ENCODE measurements around the gene FERMT3.

FERMT3 gene

GRCh38 chr11:64249563-64250414 lies 43.3 kb downstream of the FERMT3 start:
- no peak for DNase-seq (ENCODE audit: low read depth)

- DNase-seq (ENCODE audit: low read depth) = no peak
These were observed 44.0 kb downstream of the FERMT3 start for GRCh38 chr11:64250415-64251015.

- DNase-seq (ENCODE audit: low read depth) = peak; percentile 65
These were observed 44.7 kb downstream of the FERMT3 start, which contains the start of gene PLCB3 for GRCh38 chr11:64251016-64251752. Gene PLCB3, plus strand, starts transcription at chr11:64251530. Its CDS starts 120 bp downstream, at chr11:64251650.

- DNase-seq (ENCODE audit: low read depth) = no peak
These were observed 45.2 kb downstream of the FERMT3 start for GRCh38 chr11:64251753-64252002.

- no peak for DNase-seq (ENCODE audit: low read depth)
These were observed 45.7 kb downstream of the FERMT3 start for GRCh38 chr11:64252003-64252872.

- no peak for DNase-seq (ENCODE audit: low read depth)
These were observed 46.5 kb downstream of the FERMT3 start for GRCh38 chr11:64253043-64253442.

GRCh38 chr11:64253481-64253880 lies 47.0 kb downstream of the FERMT3 start:
- no peak for DNase-seq (ENCODE audit: low read depth)

GRCh38 chr11:64254326-64254725 lies 47.8 kb downstream of the FERMT3 start:
- no peak for DNase-seq (ENCODE audit: low read depth)

GRCh38 chr11:64255135-64256128 lies 48.9 kb downstream of the FERMT3 start:
- no peak for DNase-seq (ENCODE audit: low read depth)

- no peak for DNase-seq (ENCODE audit: low read depth)
These were observed 49.8 kb downstream of the FERMT3 start for GRCh38 chr11:64256300-64256699.

- no peak for DNase-seq (ENCODE audit: low read depth)
These were observed 51.8 kb downstream of the FERMT3 start for GRCh38 chr11:64258356-64258755.

- no peak for DNase-seq (ENCODE audit: low read depth)
These were observed 52.5 kb downstream of the FERMT3 start for GRCh38 chr11:64258946-64259532.

- DNase-seq (ENCODE audit: low read depth) = no peak
These were observed 53.1 kb downstream of the FERMT3 start for GRCh38 chr11:64259533-64260067.

- no peak for DNase-seq (ENCODE audit: low read depth)
These were observed 53.7 kb downstream of the FERMT3 start for GRCh38 chr11:64260147-64260708.

GRCh38 chr11:64261556-64262080 lies 55.1 kb downstream of the FERMT3 start:
- DNase-seq (ENCODE audit: low read depth) = no peak

- no peak for DNase-seq (ENCODE audit: low read depth)
These were observed 55.9 kb downstream of the FERMT3 start for GRCh38 chr11:64262271-64263002.

GRCh38 chr11:64263021-64263946 lies 56.8 kb downstream of the FERMT3 start:
- no peak for DNase-seq (ENCODE audit: low read depth)

- DNase-seq (ENCODE audit: low read depth) = no peak
These were observed 57.4 kb downstream of the FERMT3 start for GRCh38 chr11:64263947-64264317.
